HepG2 (cell line): Measurements from ENCODE around the gene IL1RAPL1. TPM values are rescaled to one million over a fixed set of nuclear protein-coding genes. Genes with fewer than 3 reads are reported as not detected.

Experiments used
- ATAC-seq: fragments of 200-7000 bp; cut with Tn5 transposase; 3 replicates; pipeline ENCODE4 v1.9.1; 2020; ENCODE audit warnings: mild to moderate bottlenecking, moderate library complexity
- BruUV-seq: library from RNA; stranded (reverse); fragments of 400-500 nt; replicated peaks from 2 replicates; lab custom pipeline; 2021; lab: Mats Ljungman, UMichigan
- CTCF ChIA-PET: fragments of 300-600 bp; formaldehyde crosslinking; extraction: SDS; loops from one replicate; lab custom pipeline; 2021; ENCODE audit warnings: low total read pairs, inconsistent platforms, low intra/inter-chr PET ratio; lab: Yijun Ruan, JAX
- POLR2A ChIA-PET: fragments of 350-600 bp; sonication (Branson Sonifier 250); formaldehyde crosslinking; loops from one replicate; lab custom pipeline; 2020; ENCODE audit warnings: antibody characterized with exemption, inconsistent platforms; lab: Yijun Ruan, JAX
- DNase-seq: peaks from one replicate; pipeline ENCODE4 v3.0.0-alpha.2; 2015; ENCODE audit warnings: low spot score
- FAIRE-seq: peaks from 3 replicates; lab custom pipeline; 2011; peaks lifted over from hg19 to GRCh38; lab: Jason Lieb, UNC
- H2AFZ ChIP-seq: one replicate; pipeline ENCODE4 v1.6.1; 2011; ENCODE audit warnings: low read length, inconsistent platforms
- H3K27ac ChIP-seq: fragments of 300-600 bp; 3 replicates; pipeline ENCODE4 v1.8.0; 2011; ENCODE audit warnings: mixed run types, mild to moderate bottlenecking, mixed read lengths, low read length, inconsistent platforms; ENCODE audit not compliant: insufficient read depth; ENCODE audit errors: extremely low read length
- H3K27me3 ChIP-seq, 2 experiments: fragments of 200-600 bp in 1 of 2; 2 replicates in 1 of 2; 3 replicates in 1 of 2; pipeline versions ENCODE4 v1.6.0 to v1.8.0; 2011; ENCODE audit warnings: low read length in 2 of 2, mild to moderate bottlenecking in 2 of 2, moderate library complexity in 2 of 2, inconsistent platforms in 1 of 2; ENCODE audit not compliant: insufficient read depth in 2 of 2, control insufficient read depth in 1 of 2
- H3K36me3 ChIP-seq, 2 experiments: fragments of 200-600 bp in 1 of 2; replicated peaks in 1 of 2; 2 replicates in 1 of 2; 3 replicates in 1 of 2; pipeline versions ENCODE4 v1.5.1 to v1.8.0; 2011; ENCODE audit warnings: low read length in 2 of 2, inconsistent platforms in 1 of 2; ENCODE audit not compliant: insufficient read depth in 2 of 2, control insufficient read depth in 1 of 2
- H3K4me1 ChIP-seq: 2 replicates; pipeline ENCODE4 v1.5.1; 2012; ENCODE audit warnings: low read length, inconsistent platforms; ENCODE audit not compliant: insufficient read depth
- H3K4me2 ChIP-seq: 2 replicates; pipeline ENCODE4 v1.6.0; 2011; ENCODE audit warnings: low read depth, low read length, inconsistent platforms
- H3K4me3 ChIP-seq, 3 experiments: fragments of 200-600 bp in 1 of 3; sonication (generic), shearing (Covaris generic) in 1 of 3; replicated peaks in 1 of 3; 2 replicates each; pipeline ENCODE4 v1.5.1; 2011 to 2016; ENCODE audit warnings: low read length in 3 of 3, inconsistent platforms in 2 of 3, low read depth in 2 of 3, mild to moderate bottlenecking in 2 of 3, control low read depth in 1 of 3, mixed read lengths in 1 of 3; ENCODE audit not compliant: insufficient read depth in 1 of 3
- H3K79me2 ChIP-seq: one replicate; pipeline ENCODE4 v1.6.1; 2011; ENCODE audit warnings: low read length, inconsistent platforms; ENCODE audit not compliant: insufficient read depth
- H3K9ac ChIP-seq: 2 replicates; pipeline ENCODE4 v1.6.0; 2011; ENCODE audit warnings: mild to moderate bottlenecking, low read depth, low read length, inconsistent platforms; ENCODE audit not compliant: insufficient read depth
- H3K9me3 ChIP-seq: 2 replicates; pipeline ENCODE4 v1.5.1; 2012; ENCODE audit warnings: mild to moderate bottlenecking, low read length
- H4K20me1 ChIP-seq: 2 replicates; pipeline ENCODE4 v1.6.0; 2011; ENCODE audit warnings: inconsistent platforms, mild to moderate bottlenecking, low read length, moderate library complexity; ENCODE audit not compliant: insufficient read depth
- FOXK1 ChIP-seq: sonication (generic); formaldehyde crosslinking; IDR thresholded peaks from 2 replicates; pipeline ENCODE4 v1.4.0; 2020; ENCODE audit warnings: low read depth, missing genetic modification reagents, borderline replicate concordance
- HMGXB4 ChIP-seq, 2 experiments: sonication (generic) in 1 of 2; formaldehyde crosslinking in 1 of 2; IDR thresholded peaks; 2 replicates each; pipeline versions ENCODE4 v1.4.0 to v1.6.1; 2018 to 2020; ENCODE audit warnings: missing genetic modification reagents in 2 of 2, borderline replicate concordance in 1 of 2, low read depth in 1 of 2, mild to moderate bottlenecking in 1 of 2, missing biosample characterization in 1 of 2
- ISL2 ChIP-seq: sonication (generic); formaldehyde crosslinking; IDR thresholded peaks from 2 replicates; pipeline ENCODE4 v1.5.0; 2020; ENCODE audit warnings: missing genetic modification reagents
- KMT2A ChIP-seq: sonication (generic); formaldehyde crosslinking; IDR thresholded peaks from 2 replicates; pipeline ENCODE4 v1.4.0; 2020; ENCODE audit warnings: missing genetic modification reagents
- MEIS2 ChIP-seq: sonication (generic); formaldehyde crosslinking; IDR thresholded peaks from 2 replicates; pipeline ENCODE4 v1.9.0; 2021; ENCODE audit warnings: mild to moderate bottlenecking, missing genetic modification reagents
- MLX ChIP-seq: IDR thresholded peaks from 2 replicates; pipeline ENCODE4 v1.6.1; 2016
- ONECUT2 ChIP-seq: sonication (generic); formaldehyde crosslinking; IDR thresholded peaks from 2 replicates; pipeline ENCODE4 v1.4.0; 2020; ENCODE audit warnings: missing genetic modification reagents
- PRDM4 ChIP-seq: sonication (generic); formaldehyde crosslinking; IDR thresholded peaks from 2 replicates; pipeline ENCODE4 v1.9.0; 2021; ENCODE audit warnings: missing genetic modification reagents, borderline replicate concordance
- REXO4 ChIP-seq: sonication (generic); formaldehyde crosslinking; IDR thresholded peaks from 2 replicates; pipeline ENCODE4 v1.8.0; 2022; ENCODE audit warnings: missing genetic modification reagents, mild to moderate bottlenecking, borderline replicate concordance
- ZBTB49 ChIP-seq: sonication (generic); formaldehyde crosslinking; IDR thresholded peaks from 2 replicates; pipeline ENCODE4 v1.4.0; 2020; ENCODE audit warnings: missing genetic modification reagents, borderline replicate concordance
- ZNF367 ChIP-seq: sonication (generic); formaldehyde crosslinking; IDR thresholded peaks from 2 replicates; pipeline ENCODE4 v1.4.0; 2020; ENCODE audit warnings: missing genetic modification reagents, borderline replicate concordance
- ZNF432 ChIP-seq: sonication (generic); formaldehyde crosslinking; IDR thresholded peaks from 2 replicates; pipeline ENCODE4 v1.5.0; 2020; ENCODE audit warnings: missing genetic modification reagents, mild to moderate bottlenecking, borderline replicate concordance
- ZNF512 ChIP-seq: sonication (generic); formaldehyde crosslinking; IDR thresholded peaks from 2 replicates; pipeline ENCODE4 v1.4.0; 2020; ENCODE audit warnings: mild to moderate bottlenecking, missing genetic modification reagents
- ZNF615 ChIP-seq: sonication (generic); formaldehyde crosslinking; IDR thresholded peaks from 2 replicates; pipeline ENCODE4 v1.5.0; 2020; ENCODE audit warnings: mild to moderate bottlenecking, missing genetic modification reagents, borderline replicate concordance
- in situ Hi-C: cut with HindIII; loops from 2 replicates; pipeline ENCODE4 v1.10.0; 2017; ENCODE audit warnings: low pct_unique_long_range_greater_than_20kb; ENCODE audit not compliant: extremely low pct_ligation_motif_present
- intact Hi-C: fragments of 100-400 bp; cut with micrococcal nuclease; formaldehyde crosslinking; loops from one replicate; pipeline ENCODE4 v1.10.0; 2022; ENCODE audit not compliant: unreplicated experiment
- polyA plus RNA-seq, 8 experiments: library from polyadenylated mRNA; depleted of rRNA in 3 of 8; stranded (reverse) in 7 of 8; unstranded in 1 of 8; fragments of >200 nt; fragmentation: Illumina TruSeq in 4 of 8; extraction: Trizol in 4 of 8; gene quantifications; 2 replicates each; pipeline versions ENCODE4 v1.2.1 to v1.2.3, GENCODE V29; 2011 to 2016; ENCODE audit warnings: low read depth in 4 of 8, missing spikeins in 1 of 8, mixed read lengths in 1 of 8; ENCODE audit not compliant: insufficient read depth in 1 of 8
- total RNA-seq, 5 experiments: library from RNA; depleted of rRNA; stranded (reverse); fragments of >200 nt; fragmentation: Illumina TruSeq; extraction: Trizol; gene quantifications; 2 replicates each; pipeline ENCODE4 v1.2.3, GENCODE V29; 2016; ENCODE audit warnings: low read depth in 1 of 5

Gene IL1RAPL1
- total and polyA plus RNA-seq, 2 of the 13 experiments (the other 11 are each of a cell fraction or from before 2014, with no cell fraction given): 0.04 TPM; not detected in 1

GRCh38 chrX:29858714-29859113 is 1271.5 kb downstream of the IL1RAPL1 start:
- Histone ChIP-seq H3K79me2 (no peaks in the 10 kb centered on the region), H4K20me1 (no peaks in the 10 kb centered on the region), H3K4me2 (no peak overlapping the region), H2AFZ (no peak overlapping the region), H3K9ac (no peak overlapping the region), H3K9me3 (no peaks in the 10 kb centered on the region), H3K4me1 (no peaks in the 10 kb centered on the region), H3K27ac (no peak overlapping the region), H3K27me3 (no peaks in the 10 kb centered on the region), H3K4me3 (no peak overlapping the region), H3K36me3 (no peaks in the 10 kb centered on the region)
- ChIA-PET POLR2A (no interaction called here), CTCF (no interaction called here)
- ATAC-seq (no peak), FAIRE-seq (no peak), DNase-seq (no peak)
- no TSS peak for BruUV-seq
- in situ Hi-C loops (no loop called here), intact Hi-C loops (loop anchor here (2.0 kb wide), 1 partner anchor 56 kb away; no protein-coding TSS in a partner anchor)
- TF ChIP-seq ISL2 (CRISPR knock-in tag) (no peak), FOXK1 (CRISPR knock-in tag) (no peak), ONECUT2 (CRISPR knock-in tag) (no peak), MEIS2 (CRISPR knock-in tag) (no peak), ZNF615 (CRISPR knock-in tag) (no peak), REXO4 (CRISPR knock-in tag) (no peak), ZNF367 (CRISPR knock-in tag) (no peak), ZBTB49 (CRISPR knock-in tag) (no peak), KMT2A (CRISPR knock-in tag) (no peak), PRDM4 (CRISPR knock-in tag) (no peak), ZNF432 (CRISPR knock-in tag) (no peak), MLX (CRISPR knock-in tag) (no peak), HMGXB4 (CRISPR knock-in tag; IDR thresholded peaks at IDR 0.05; ENCODE audit: borderline replicate concordance in 1 of 2, low read depth in 1 of 2) (no peak), ZNF512 (CRISPR knock-in tag) (no peak)
